ENCODE data around the gene CDK5RAP2. TPM values are rescaled to one million over a fixed set of nuclear protein-coding genes. Genes with fewer than 3 reads are reported as not detected.

The CDK5RAP2 gene
- polyA plus RNA-seq, 1 donor (not counting 4 experiments of a cell fraction or from before 2014, with no cell fraction given) = 22.4 TPM

- no peak overlapping the region for H3K27ac ChIP-seq (ENCODE audit: control insufficient read depth, insufficient read depth, low read length)
- no peaks in the 10 kb centered on the region for H4K20me1 ChIP-seq (ENCODE audit: control insufficient read depth, extremely low read depth, insufficient read depth, low read length)
- DNase-seq (ENCODE audit: low read depth, low spot score) (no peak), FAIRE-seq (no peak)
- no peak overlapping the region for H2AFZ ChIP-seq (ENCODE audit: control insufficient read depth, low read length)
- H3K9me1 ChIP-seq (ENCODE audit: control insufficient read depth, extremely low read depth, insufficient read depth, low read length) = no peaks in the 10 kb centered on the region
- dilution Hi-C loops (cut with MboI; ENCODE audit: extremely low pct_ligation_motif_present, low sequenced_read_pairs) = no loop called here
- peaks cover 4% of the 10 kb centered on the region for H3K4me1 ChIP-seq (ENCODE audit: control insufficient read depth, extremely low read depth, insufficient read depth, low read length)
- TF ChIP-seq, protein P1, sequence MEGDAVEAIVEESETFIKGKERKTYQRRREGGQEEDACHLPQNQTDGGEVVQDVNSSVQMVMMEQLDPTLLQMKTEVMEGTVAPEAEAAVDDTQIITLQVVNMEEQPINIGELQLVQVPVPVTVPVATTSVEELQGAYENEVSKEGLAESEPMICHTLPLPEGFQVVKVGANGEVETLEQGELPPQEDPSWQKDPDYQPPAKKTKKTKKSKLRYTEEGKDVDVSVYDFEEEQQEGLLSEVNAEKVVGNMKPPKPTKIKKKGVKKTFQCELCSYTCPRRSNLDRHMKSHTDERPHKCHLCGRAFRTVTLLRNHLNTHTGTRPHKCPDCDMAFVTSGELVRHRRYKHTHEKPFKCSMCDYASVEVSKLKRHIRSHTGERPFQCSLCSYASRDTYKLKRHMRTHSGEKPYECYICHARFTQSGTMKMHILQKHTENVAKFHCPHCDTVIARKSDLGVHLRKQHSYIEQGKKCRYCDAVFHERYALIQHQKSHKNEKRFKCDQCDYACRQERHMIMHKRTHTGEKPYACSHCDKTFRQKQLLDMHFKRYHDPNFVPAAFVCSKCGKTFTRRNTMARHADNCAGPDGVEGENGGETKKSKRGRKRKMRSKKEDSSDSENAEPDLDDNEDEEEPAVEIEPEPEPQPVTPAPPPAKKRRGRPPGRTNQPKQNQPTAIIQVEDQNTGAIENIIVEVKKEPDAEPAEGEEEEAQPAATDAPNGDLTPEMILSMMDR (optimal IDR thresholded peaks at IDR 0.05 in 1 of 3, IDR thresholded peaks at IDR 0.05 in 1 of 3, conservative IDR thresholded peaks at IDR 0.05 in 1 of 3; ENCODE audit: extremely low read depth in 1 of 3, insufficient read depth in 2 of 3, low read length in 3 of 3) = no peak
- no peak for TF ChIP-seq EZH2 (IDR thresholded peaks at IDR 0.05; ENCODE audit: low read length)
- no peak overlapping the region for H3K9ac ChIP-seq (ENCODE audit: control insufficient read depth, extremely low read depth, insufficient read depth, low read length)
- H3K9me3 ChIP-seq (ENCODE audit: control insufficient read depth, low read depth, low read length) = no peaks in the 10 kb centered on the region
- H3K27me3 ChIP-seq (ENCODE audit: control insufficient read depth, extremely low read depth, insufficient read depth, low read length) = no peaks in the 10 kb centered on the region
- H3K4me2 ChIP-seq (ENCODE audit: control insufficient read depth, extremely low read depth, insufficient read depth, low read depth, low read length) = no peak overlapping the region
- no peak overlapping the region for H3K4me3 ChIP-seq (ENCODE audit: control insufficient read depth in 2 of 3, extremely low read depth in 1 of 3, insufficient read depth in 2 of 3, low read depth in 1 of 3, low read length in 3 of 3)
- H3K79me2 ChIP-seq (ENCODE audit: control insufficient read depth, insufficient read depth, low read length) = no peaks in the 10 kb centered on the region
- peaks cover 2% of the 10 kb centered on the region in 2 experiments for H3K36me3 ChIP-seq (ENCODE audit: control insufficient read depth in 2 of 2, extremely low read depth in 1 of 2, insufficient read depth in 2 of 2, low read length in 2 of 2)
Measured at GRCh38 chr9:120603010-120603409, 23.0 kb upstream of the CDK5RAP2 start.

GRCh38 chr9:120593955-120594277 is 13.9 kb upstream of the CDK5RAP2 start:
- H3K4me1 ChIP-seq (ENCODE audit: control insufficient read depth, extremely low read depth, insufficient read depth, low read length) = no peaks in the 10 kb centered on the region
- H3K79me2 ChIP-seq (ENCODE audit: control insufficient read depth, insufficient read depth, low read length) = no peaks in the 10 kb centered on the region
- FAIRE-seq (no peak), DNase-seq (ENCODE audit: low read depth, low spot score) (no peak)
- no peak overlapping the region for H3K4me3 ChIP-seq (ENCODE audit: control insufficient read depth in 2 of 3, extremely low read depth in 1 of 3, insufficient read depth in 2 of 3, low read depth in 1 of 3, low read length in 3 of 3)
- no peaks in the 10 kb centered on the region for H3K27me3 ChIP-seq (ENCODE audit: control insufficient read depth, extremely low read depth, insufficient read depth, low read length)
- H3K9me3 ChIP-seq (ENCODE audit: control insufficient read depth, low read depth, low read length) = no peaks in the 10 kb centered on the region
- H3K9ac ChIP-seq (ENCODE audit: control insufficient read depth, extremely low read depth, insufficient read depth, low read length) = no peak overlapping the region
- no peaks in the 10 kb centered on the region for H3K36me3 ChIP-seq (ENCODE audit: control insufficient read depth in 2 of 2, extremely low read depth in 1 of 2, insufficient read depth in 2 of 2, low read length in 2 of 2)
- dilution Hi-C loops (cut with MboI; ENCODE audit: extremely low pct_ligation_motif_present, low sequenced_read_pairs) = no loop called here
- no peaks in the 10 kb centered on the region for H3K9me1 ChIP-seq (ENCODE audit: control insufficient read depth, extremely low read depth, insufficient read depth, low read length)
- no peaks in the 10 kb centered on the region for H4K20me1 ChIP-seq (ENCODE audit: control insufficient read depth, extremely low read depth, insufficient read depth, low read length)
- TF ChIP-seq EZH2 (IDR thresholded peaks at IDR 0.05; ENCODE audit: low read length) = no peak
- TF ChIP-seq, protein P1 (optimal IDR thresholded peaks at IDR 0.05 in 1 of 3, IDR thresholded peaks at IDR 0.05 in 1 of 3, conservative IDR thresholded peaks at IDR 0.05 in 1 of 3; ENCODE audit: extremely low read depth in 1 of 3, insufficient read depth in 2 of 3, low read length in 3 of 3) = no peak
- no peak overlapping the region for H2AFZ ChIP-seq (ENCODE audit: control insufficient read depth, low read length)
- no peak overlapping the region for H3K4me2 ChIP-seq (ENCODE audit: control insufficient read depth, extremely low read depth, insufficient read depth, low read depth, low read length)
- no peak overlapping the region for H3K27ac ChIP-seq (ENCODE audit: control insufficient read depth, insufficient read depth, low read length)
